ENCODE measurements around the gene CADM3. TPM values are rescaled to one million over a fixed set of nuclear protein-coding genes. Genes with fewer than 3 reads are reported as not detected.

CADM3 gene
- total RNA-seq, 2 experiments from 2014 or later: not detected

DNA sequence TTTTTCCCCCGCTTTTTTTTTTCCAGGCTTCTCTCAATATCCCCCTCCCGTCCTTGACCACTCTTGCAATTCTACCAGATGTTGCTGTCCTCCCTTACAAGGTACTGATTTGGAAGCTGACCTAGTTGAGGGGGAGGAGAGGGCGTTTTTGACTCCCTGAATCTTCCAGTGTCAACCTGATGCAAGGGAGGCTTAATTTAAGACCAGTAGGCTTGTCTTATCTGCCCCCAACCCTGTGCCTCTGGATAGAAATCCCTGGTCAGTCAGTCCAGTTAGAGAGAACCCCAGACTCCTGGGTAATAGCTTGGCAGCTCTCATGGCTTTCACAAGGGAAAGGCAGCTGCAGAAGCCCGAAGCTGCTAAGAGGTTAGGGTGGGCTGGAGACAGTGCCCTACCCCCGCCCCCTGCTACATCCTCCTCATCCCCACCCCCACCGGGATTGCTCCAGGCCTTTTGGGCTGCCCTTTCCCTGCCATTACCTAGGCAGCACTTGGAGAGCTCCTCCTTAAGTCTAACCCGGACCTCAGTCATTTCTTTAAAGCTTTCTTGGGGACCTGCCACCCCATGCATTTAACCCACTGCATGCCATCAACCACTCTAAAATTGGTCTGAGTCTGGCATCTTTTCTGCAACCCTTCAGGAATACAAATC lies 36.9 kb downstream of the CADM3 start:
- H3K4me3 Mint-ChIP-seq: no peak overlapping the region
- no peak for DNase-seq
- H3K27me3 Mint-ChIP-seq: peaks cover 64% of the 10 kb centered on the region
- H3K36me3 Mint-ChIP-seq: no peaks in the 10 kb centered on the region
- H3K27ac Mint-ChIP-seq: no peak overlapping the region
- H3K4me1 Mint-ChIP-seq: peaks cover 33% of the 10 kb centered on the region
- no peaks in the 10 kb centered on the region for H3K9me3 Mint-ChIP-seq

DNA sequence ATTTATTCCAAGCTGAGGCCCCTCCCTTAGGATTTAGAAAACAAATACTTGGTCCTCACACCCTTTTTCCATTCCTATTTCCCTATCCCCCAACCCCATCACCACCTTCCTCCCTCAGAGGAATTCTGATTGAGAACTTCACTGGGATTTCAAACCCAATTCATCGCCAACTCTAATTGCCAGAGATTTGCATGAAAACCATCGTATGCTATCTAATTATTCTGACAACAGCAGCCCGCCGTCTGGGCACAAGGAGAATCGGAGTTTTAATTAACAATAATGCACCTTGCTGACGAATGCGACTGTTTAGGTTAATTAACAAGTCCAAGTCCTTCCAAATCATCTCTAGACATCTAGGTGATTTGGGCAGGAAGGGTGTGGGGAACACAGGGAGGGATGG lies 37.6 kb downstream of the CADM3 start:
- H3K4me1 Mint-ChIP-seq: peaks cover 32% of the 10 kb centered on the region
- no peak for DNase-seq
- no peaks in the 10 kb centered on the region for H3K9me3 Mint-ChIP-seq
- peaks cover 67% of the 10 kb centered on the region for H3K27me3 Mint-ChIP-seq
- no peaks in the 10 kb centered on the region for H3K36me3 Mint-ChIP-seq
- H3K27ac Mint-ChIP-seq: no peak overlapping the region
- no peak overlapping the region for H3K4me3 Mint-ChIP-seq

DNA sequence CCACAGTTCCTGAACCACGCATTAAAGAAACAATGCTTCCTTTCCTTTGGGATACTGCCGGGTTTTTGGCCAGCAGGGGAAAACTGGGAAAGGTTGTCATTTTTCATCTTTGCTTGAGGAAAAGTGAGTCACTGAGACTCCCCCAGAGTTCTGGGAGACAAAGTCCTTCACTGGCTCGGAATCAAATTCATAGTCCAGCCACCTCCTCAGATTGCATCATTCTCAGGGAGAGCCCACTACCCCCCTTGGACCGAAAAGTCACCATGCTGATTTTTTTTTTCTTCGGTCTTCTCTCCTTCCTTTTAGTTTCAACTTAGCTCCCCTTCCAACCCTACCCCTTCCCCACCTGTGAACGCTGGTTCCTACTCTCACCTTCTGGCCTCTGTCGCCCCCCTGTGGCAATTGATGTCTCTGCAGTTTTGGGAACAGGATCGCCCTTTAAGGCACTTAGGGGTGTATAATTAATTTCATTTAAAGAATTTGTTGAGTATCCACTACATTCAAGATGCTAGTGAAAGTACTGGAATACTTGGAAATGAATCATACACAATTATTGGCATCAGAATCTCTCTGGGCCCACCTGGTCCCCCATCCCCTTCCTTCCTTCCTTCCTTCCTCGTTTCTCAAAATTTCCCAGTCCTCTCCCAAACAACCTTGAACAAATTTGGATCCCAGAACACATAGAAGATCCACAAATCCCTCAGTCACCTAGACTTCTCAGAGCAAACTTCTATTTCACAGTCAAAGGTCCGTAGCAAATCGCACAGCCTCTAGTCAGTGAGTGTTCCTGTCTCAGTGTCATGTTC lies 40.1 kb downstream of the CADM3 start:
- Mint-ChIP-seq H3K36me3 (no peaks in the 10 kb centered on the region), H3K4me1 (peaks cover 24% of the 10 kb centered on the region), H3K9me3 (no peaks in the 10 kb centered on the region), H3K27ac (no peak overlapping the region), H3K27me3 (peaks cover 65% of the 10 kb centered on the region), H3K4me3 (no peak overlapping the region)
- peak; percentile 51 for DNase-seq

DNA sequence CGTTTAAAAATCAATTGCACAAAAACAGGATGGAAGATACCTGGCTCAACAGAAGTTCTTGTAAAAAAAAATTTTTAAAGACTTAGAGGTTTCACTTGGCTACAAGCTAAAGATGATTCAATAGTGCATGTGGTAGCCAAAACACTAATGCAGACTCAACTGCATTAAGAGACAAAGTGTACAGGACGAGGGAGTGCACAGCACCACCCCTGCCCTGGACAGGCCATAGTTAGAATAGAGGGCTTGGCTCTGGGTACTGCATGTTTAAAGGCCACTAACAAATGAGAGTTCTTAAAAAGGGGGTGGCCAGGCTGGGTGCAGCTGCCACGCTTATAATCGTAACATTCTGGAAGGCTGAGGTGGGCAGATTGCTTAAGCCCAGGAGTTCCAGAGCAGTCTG lies 41.2 kb downstream of the CADM3 start:
- Mint-ChIP-seq H3K27ac (no peak overlapping the region), H3K36me3 (no peaks in the 10 kb centered on the region), H3K4me3 (no peak overlapping the region), H3K9me3 (no peaks in the 10 kb centered on the region), H3K27me3 (peaks cover 61% of the 10 kb centered on the region), H3K4me1 (peaks cover 14% of the 10 kb centered on the region)
- no peak for DNase-seq

DNA sequence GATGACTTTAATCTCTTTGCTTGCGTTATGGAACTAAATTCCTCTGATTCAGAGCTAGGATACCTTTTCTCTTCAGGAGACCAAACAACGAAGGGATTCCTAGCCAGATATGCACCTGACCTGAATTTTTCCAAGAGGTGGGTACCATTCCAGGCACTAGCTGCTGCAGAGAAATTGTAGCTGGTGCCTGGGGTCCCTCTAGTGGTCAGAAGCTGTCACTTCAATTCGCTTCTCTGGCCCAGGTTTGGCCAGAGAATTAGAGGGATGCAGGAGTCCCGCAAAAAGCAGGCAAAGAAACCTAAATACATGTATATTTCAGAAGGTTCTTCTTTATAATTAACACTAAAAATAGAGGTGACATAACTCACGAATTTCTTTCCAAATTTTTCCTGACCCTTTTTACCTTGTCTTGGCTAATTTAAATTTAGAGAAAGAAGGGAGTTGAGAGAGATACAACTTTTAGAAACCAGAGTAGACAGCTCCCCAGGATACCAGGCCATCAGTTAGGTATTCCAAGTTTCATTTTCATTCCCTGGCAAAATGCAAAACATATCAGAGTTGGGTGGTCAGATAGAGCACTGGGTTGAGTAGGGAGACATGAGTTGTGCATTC lies 42.8 kb downstream of the CADM3 start:
- Mint-ChIP-seq H3K4me1 (peaks cover 6% of the 10 kb centered on the region), H3K27me3 (peaks cover 49% of the 10 kb centered on the region), H3K9me3 (no peaks in the 10 kb centered on the region), H3K36me3 (no peaks in the 10 kb centered on the region), H3K27ac (no peak overlapping the region), H3K4me3 (no peak overlapping the region)
- peak; percentile 22 for DNase-seq

DNA sequence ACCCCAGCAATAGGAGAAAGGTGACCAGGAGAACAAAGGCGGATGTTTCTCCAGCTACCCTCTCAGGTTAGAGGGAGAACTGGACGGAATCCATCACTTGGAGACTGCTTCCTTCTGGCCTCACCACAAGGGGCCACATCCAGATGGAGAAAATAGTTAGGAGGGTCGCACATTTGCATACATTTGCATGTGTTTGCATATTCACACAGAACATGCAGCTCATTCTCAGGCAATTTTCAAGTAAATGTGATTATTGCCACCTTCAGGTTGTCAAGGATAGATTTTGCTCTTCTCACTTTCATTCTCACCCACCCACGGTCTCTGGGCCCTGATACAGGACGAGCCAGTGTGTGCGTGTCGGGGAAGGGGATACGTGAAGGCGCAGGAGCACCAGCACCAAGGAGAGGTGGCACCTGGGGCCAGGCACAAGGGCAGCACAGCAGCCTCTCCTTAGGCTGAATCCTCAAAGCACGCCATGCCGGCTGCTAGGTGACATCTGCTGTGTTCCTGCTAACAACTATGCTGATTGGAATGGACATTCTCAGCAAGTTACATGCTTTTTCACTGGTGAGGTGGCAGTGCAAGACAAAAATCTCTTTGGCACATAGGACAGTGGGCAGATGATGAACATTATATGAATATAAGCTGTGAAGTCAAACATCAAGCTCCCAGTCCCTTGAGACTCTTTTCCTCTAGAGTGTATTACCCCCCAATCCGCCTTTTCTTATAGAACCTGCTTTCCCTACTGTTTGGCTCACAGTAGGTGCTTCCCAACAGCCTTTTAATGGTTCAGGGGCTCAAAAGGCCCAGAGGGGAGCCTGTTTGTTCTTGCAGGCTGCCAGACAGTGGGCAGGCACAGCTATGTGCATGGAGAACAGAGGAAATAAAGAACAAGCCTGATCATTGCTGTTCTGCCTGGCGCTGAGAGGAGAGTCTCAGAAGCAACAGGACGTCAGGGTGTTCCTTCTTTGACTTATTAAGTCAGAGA lies 47.5 kb downstream of the CADM3 start:
- Mint-ChIP-seq H3K9me3 (no peaks in the 10 kb centered on the region), H3K36me3 (no peaks in the 10 kb centered on the region), H3K27me3 (peaks cover 19% of the 10 kb centered on the region), H3K4me3 (no peak overlapping the region), H3K4me1 (peaks cover 2% of the 10 kb centered on the region), H3K27ac (no peak overlapping the region)
- no peak for DNase-seq

DNA sequence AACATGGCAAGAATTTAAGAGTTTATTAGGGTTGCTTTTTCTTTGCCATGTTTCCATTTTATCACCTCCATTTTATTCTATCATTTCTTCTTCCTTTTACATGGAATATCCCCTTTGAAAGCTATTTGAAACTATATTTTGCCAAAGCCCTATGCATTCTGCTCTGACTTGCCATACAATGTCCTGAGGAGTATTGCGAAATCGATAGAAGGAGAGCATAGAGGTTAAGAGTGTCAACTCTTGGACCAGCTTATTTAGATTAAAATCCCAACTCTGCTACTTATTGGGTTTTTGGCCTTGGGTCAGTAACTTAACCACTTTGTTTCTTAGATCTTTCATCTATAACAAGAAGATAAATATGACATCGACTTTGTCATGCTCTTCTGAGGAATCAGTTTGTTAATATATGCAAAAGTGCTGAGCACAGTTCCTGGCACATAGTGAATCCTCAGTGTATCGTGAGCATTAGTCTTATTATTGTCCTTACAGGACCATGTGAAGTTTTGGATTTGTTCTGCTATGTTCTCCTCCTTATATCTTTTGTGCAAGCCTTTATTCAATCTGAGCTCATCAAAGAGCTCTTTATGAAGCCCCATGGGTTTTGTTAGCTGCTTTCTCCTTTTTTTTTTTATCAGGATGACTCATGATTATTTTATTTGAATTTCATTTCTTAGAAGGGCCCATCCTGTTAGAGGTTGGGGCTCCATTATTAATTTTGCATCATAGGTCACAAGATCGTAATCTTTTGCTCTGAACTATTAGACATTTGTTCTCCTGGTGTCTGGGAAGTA lies 50.9 kb downstream of the CADM3 start:
- Mint-ChIP-seq H3K9me3 (no peaks in the 10 kb centered on the region), H3K36me3 (no peaks in the 10 kb centered on the region), H3K27ac (no peak overlapping the region), H3K4me1 (no peaks in the 10 kb centered on the region), H3K27me3 (peaks cover 20% of the 10 kb centered on the region), H3K4me3 (no peak overlapping the region)
- DNase-seq: no peak

DNA sequence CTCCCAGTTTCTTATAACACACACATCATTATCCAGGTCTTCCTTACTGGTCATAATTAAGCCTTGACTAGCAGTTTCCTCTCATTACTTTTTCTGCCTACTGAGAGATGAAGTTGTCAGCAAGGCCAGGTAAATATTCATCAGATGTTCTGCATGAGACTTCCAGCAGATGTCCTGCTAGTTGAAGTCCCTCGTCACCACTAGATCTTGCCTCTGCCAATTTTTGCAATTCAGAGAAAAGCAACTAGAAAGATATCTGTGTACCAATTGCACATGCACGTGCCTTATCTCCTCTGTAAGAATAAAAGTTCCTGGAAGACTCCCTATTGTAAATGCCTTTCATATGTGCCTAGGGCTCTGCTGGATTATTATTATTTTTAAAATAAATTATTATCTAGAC lies 51.6 kb downstream of the CADM3 start:
- Mint-ChIP-seq H3K27me3 (peaks cover 20% of the 10 kb centered on the region), H3K9me3 (no peaks in the 10 kb centered on the region), H3K27ac (no peak overlapping the region), H3K36me3 (no peaks in the 10 kb centered on the region), H3K4me3 (no peak overlapping the region), H3K4me1 (no peaks in the 10 kb centered on the region)
- DNase-seq: no peak

DNA sequence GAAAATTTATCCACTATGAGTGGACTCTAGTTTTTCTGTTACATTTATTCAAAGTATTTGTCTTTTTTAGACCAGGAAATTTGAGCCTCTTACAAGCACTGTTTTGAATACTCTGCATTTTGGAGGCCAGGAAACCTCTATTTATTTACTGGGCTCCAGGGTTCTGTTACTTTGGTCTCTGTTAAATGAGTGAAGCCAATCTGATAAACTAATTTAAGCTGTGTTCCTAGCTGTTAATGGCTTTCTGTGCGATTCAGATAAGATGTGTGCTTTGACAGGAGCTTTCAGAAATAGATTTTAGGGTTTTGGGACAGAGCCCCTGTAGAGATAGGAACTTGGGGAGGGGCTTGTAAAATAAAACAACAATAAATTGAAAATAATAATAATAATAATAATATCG lies 57.1 kb downstream of the CADM3 start:
- no peaks in the 10 kb centered on the region for H3K36me3 Mint-ChIP-seq
- H3K4me1 Mint-ChIP-seq: no peaks in the 10 kb centered on the region
- peaks cover 24% of the 10 kb centered on the region for H3K27me3 Mint-ChIP-seq

DNA sequence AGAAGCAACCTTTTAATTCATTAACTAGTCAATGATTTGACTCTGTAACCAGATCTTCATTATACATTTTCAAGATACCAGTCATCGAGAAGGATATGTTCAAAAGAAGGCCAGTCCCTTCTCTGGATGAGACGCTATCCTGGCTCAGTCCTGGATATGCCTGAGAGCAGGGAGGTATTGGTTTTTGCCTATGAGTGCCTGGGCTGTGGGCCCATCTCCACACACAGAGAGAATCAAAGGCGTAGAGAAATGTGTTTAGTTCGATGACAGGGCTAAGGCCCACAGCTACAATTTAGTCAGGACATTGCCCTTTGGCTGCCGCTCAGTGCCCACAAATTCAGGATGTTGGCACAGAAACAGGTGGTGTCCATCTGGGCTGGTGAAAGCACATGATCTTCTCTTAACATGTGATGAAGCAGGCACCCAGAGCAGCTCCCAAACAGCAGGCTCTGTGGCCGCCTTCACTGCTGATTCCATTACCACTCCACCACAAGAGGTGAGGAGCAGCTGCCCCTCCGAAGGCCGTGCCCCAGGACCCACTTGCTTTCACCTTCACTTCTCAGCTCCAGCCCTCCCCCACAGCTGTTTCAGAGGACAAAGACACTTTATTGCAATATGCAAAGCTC lies 58.0 kb downstream of the CADM3 start:
- no peaks in the 10 kb centered on the region for H3K4me1 Mint-ChIP-seq
- no peak overlapping the region for H3K4me3 Mint-ChIP-seq
- DNase-seq: no peak
- peaks cover 24% of the 10 kb centered on the region for H3K27me3 Mint-ChIP-seq
- H3K36me3 Mint-ChIP-seq: no peaks in the 10 kb centered on the region
- H3K27ac Mint-ChIP-seq: no peak overlapping the region
- no peaks in the 10 kb centered on the region for H3K9me3 Mint-ChIP-seq

More for the DNA sequence above, 57.1 kb downstream of the CADM3 start:
- Mint-ChIP-seq H3K9me3 (no peaks in the 10 kb centered on the region), H3K27ac (no peak overlapping the region), H3K4me3 (no peak overlapping the region)
- DNase-seq: no peak

DNA sequence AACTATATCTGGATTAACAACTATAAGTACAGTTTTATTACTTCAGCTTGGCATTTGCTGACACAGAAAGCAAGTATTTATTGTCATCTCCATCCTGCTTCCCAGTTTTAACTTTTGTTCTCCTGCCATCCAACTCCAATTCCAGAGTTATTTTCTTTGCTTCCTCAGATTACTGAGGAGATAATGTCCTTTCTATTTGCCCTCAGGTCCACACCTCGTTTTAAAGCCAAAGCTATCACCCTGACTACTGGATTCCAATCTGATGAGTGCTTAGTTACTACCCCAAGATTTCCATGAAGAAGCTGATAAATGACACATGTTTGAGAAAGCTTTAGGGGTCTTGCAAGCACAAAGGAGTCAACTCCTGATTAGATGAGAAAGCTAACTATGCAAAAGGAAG lies 58.5 kb downstream of the CADM3 start:
- peaks cover 1% of the 10 kb centered on the region for H3K9me3 Mint-ChIP-seq
- H3K27me3 Mint-ChIP-seq: peaks cover 24% of the 10 kb centered on the region
- H3K4me1 Mint-ChIP-seq: no peaks in the 10 kb centered on the region
- DNase-seq: no peak
- H3K36me3 Mint-ChIP-seq: no peaks in the 10 kb centered on the region
- H3K27ac Mint-ChIP-seq: no peak overlapping the region
- no peak overlapping the region for H3K4me3 Mint-ChIP-seq

DNA sequence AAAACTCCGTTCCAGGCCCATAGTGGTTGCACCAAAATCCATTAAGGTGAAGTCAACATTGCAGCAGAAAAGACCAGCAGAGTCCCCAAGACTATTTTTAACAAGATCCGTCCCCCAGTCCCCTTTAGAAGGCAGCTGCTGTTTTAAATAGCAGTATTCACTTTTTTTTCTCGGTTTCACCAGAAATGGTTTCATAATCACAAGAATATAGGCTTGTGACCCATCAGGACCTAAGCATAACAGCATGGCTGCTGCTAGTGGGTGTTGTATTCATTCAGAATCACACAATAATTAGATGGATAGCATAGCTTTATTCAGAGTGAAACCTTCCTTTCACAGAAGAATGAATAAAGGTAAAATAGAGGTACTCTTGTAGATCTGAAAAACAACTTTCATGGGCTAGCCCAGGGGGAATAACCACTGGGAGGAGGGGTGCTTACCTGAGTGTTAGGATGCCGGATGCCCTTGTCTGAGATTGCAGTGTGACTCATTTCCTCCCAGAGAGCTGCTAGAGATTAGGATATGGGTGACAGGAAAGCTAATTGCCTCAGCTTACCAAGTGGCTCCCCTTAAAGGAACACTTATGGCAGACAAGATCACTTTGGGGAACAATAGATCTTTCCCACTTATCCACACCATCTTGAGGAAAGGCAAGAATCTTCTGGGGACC lies 68.3 kb downstream of the CADM3 start:
- DNase-seq: no peak
- H3K9me3 Mint-ChIP-seq: peaks cover 3% of the 10 kb centered on the region
- H3K4me3 Mint-ChIP-seq: no peak overlapping the region
- no peak overlapping the region for H3K27ac Mint-ChIP-seq
- H3K27me3 Mint-ChIP-seq: peaks cover 36% of the 10 kb centered on the region
- H3K36me3 Mint-ChIP-seq: no peaks in the 10 kb centered on the region
- H3K4me1 Mint-ChIP-seq: no peaks in the 10 kb centered on the region

DNA sequence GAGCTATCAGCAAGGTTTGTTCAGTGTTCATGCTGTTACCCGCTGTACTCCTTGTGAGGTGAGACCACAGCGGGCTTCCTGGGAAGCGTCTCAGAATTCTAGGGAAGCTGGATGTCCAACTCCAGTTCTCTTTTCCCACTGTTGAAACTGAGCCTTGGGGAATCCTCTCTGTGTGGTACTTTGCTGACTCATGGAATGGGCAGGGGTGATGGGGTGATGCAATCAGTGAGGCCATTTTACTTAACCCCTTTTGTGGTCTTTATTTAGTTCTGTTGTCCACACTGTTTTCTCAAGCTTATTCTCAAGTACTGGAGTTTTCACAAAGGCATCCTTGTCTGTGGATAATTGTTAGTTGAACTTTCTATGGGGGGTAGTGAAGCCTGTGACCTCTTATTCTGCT lies 75.9 kb downstream of the CADM3 start:
- peaks cover 55% of the 10 kb centered on the region for H3K27me3 Mint-ChIP-seq
- no peak overlapping the region for H3K4me3 Mint-ChIP-seq
- no peak overlapping the region for H3K27ac Mint-ChIP-seq
- no peaks in the 10 kb centered on the region for H3K4me1 Mint-ChIP-seq
- H3K36me3 Mint-ChIP-seq: no peaks in the 10 kb centered on the region
- H3K9me3 Mint-ChIP-seq: peaks cover 3% of the 10 kb centered on the region
- no peak for DNase-seq
